A549 (cell line): Measurements from ENCODE around the gene AMOT. TPM values are rescaled to one million over a fixed set of nuclear protein-coding genes. Genes with fewer than 3 reads are reported as not detected.

Experiments
- ATAC-seq, 2 experiments: fragments of 200-7000 bp in 1 of 2; fragments of >200 bp in 1 of 2; cut with Nextera tagmentation in 1 of 2; cut with Tn5 transposase in 1 of 2; 3 replicates each; pipeline versions ENCODE4 v1.8.0 to v1.9.1; 2018 to 2020; ENCODE audit warnings: mild to moderate bottlenecking in 1 of 2, moderate library complexity in 1 of 2
- CTCF ChIA-PET: fragments of 300-600 bp; sonication (Branson Sonifier 250); formaldehyde crosslinking; extraction: SDS; loops from one replicate; lab custom pipeline; 2021; ENCODE audit warnings: antibody characterized with exemption, inconsistent platforms; lab: Yijun Ruan, JAX
- POLR2A ChIA-PET: fragments of 350-600 bp; formaldehyde crosslinking; extraction: SDS; loops from one replicate; lab custom pipeline; 2021; ENCODE audit warnings: antibody characterized with exemption, inconsistent platforms; lab: Yijun Ruan, JAX
- DNase-seq, 2 experiments: peaks; one replicate each; pipeline versions ENCODE4 v3.0.0 to v3.0.0-alpha.2; 2011 to 2016; ENCODE audit warnings: low read depth in 1 of 2, low spot score in 1 of 2
- FAIRE-seq: peaks from 2 replicates; lab custom pipeline; 2011; peaks lifted over from hg19 to GRCh38; lab: Jason Lieb, UNC
- H3K27ac ChIP-seq, 2 experiments: fragments of >200 bp; sonication (Bioruptor Twin); formaldehyde crosslinking; 3 replicates each; pipeline ENCODE4 v1.5.1; 2016 to 2017
- H3K4me1 ChIP-seq: fragments of >200 bp; sonication (Bioruptor Twin); formaldehyde crosslinking; 3 replicates; pipeline ENCODE4 v1.6.1; 2016
- H3K4me2 ChIP-seq: fragments of >200 bp; sonication (Bioruptor Twin); formaldehyde crosslinking; 3 replicates; pipeline ENCODE4 v1.6.1; 2016
- H3K4me3 ChIP-seq: fragments of >200 bp; sonication (Bioruptor Twin); formaldehyde crosslinking; 3 replicates; pipeline ENCODE4 v1.5.1; 2016
- H3K9me3 ChIP-seq: fragments of >200 bp; sonication (Bioruptor Twin); formaldehyde crosslinking; 3 replicates; pipeline ENCODE4 v1.6.1; 2016
- BCL3 ChIP-seq: fragments of >200 bp; sonication (Bioruptor Twin); formaldehyde crosslinking; IDR thresholded peaks from 3 replicates; pipeline ENCODE4 v1.6.1; 2016
- BHLHE40 ChIP-seq: IDR thresholded peaks from 2 replicates; pipeline ENCODE4 v1.6.1; 2012; ENCODE audit warnings: low read depth, low read length, inconsistent platforms
- CBX2 ChIP-seq: fragments of 200-600 bp; sonication (generic); IDR thresholded peaks from 2 replicates; pipeline ENCODE4 v1.6.1; 2016; ENCODE audit warnings: low read depth, mild to moderate bottlenecking, borderline replicate concordance
- CHD2 ChIP-seq: fragments of 150-350 bp; IDR thresholded peaks from 2 replicates; pipeline ENCODE4 v1.6.1; 2014; ENCODE audit warnings: low read length; ENCODE audit not compliant: partially characterized antibody
- EHMT2 ChIP-seq: fragments of 200-600 bp; sonication (generic); IDR thresholded peaks from 2 replicates; pipeline ENCODE4 v1.6.1; 2016; ENCODE audit warnings: antibody characterized with exemption, low read depth, mild to moderate bottlenecking, moderate library complexity
- EP300 ChIP-seq, 2 experiments: fragments of >200 bp; sonication (Bioruptor Twin); formaldehyde crosslinking; IDR thresholded peaks; 2 replicates in 1 of 2; 3 replicates in 1 of 2; pipeline ENCODE4 v1.6.1; 2016 to 2017
- ESRRA ChIP-seq: fragments of 150-350 bp; IDR thresholded peaks from 2 replicates; pipeline ENCODE4 v1.6.1; 2014; ENCODE audit warnings: mild to moderate bottlenecking, low read length, borderline replicate concordance
- FOSL2 ChIP-seq, 2 experiments: fragments of 450-650 bp in 1 of 2; fragments of >200 bp in 1 of 2; sonication (Bioruptor Twin) in 1 of 2; formaldehyde crosslinking; IDR thresholded peaks; 2 replicates each; pipeline versions ENCODE4 v1.5.0 to v1.6.1; 2016 to 2020; ENCODE audit warnings: mild to moderate bottlenecking in 1 of 2, moderate library complexity in 1 of 2
- GATA3 ChIP-seq: IDR thresholded peaks from 2 replicates; pipeline ENCODE4 v1.6.1; 2012; ENCODE audit warnings: borderline replicate concordance
- HOXB5 ChIP-seq: fragments of 250-450 bp; sonication (Bioruptor Pico); IDR thresholded peaks from 2 replicates; pipeline ENCODE4 v1.5.0; 2020; ENCODE audit warnings: mild to moderate bottlenecking, moderate library complexity
- KDM1A ChIP-seq: fragments of 200-600 bp; sonication (generic); IDR thresholded peaks from 2 replicates; pipeline ENCODE4 v1.6.1; 2016; ENCODE audit warnings: low read depth, mild to moderate bottlenecking
- KDM5A ChIP-seq: fragments of 200-600 bp; sonication (generic); IDR thresholded peaks from 2 replicates; pipeline ENCODE4 v1.6.1; 2016; ENCODE audit warnings: antibody characterized with exemption, mild to moderate bottlenecking
- MAFK ChIP-seq: fragments of 450-650 bp; IDR thresholded peaks from 2 replicates; pipeline ENCODE4 v1.6.1; 2014; ENCODE audit not compliant: partially characterized antibody
- MAZ ChIP-seq: fragments of 150-350 bp; IDR thresholded peaks from 2 replicates; pipeline ENCODE4 v1.6.1; 2014; ENCODE audit warnings: antibody characterized with exemption, low read depth, low read length, borderline replicate concordance
- NFE2L2 ChIP-seq: fragments of 150-350 bp; conservative IDR thresholded peaks from 2 replicates; pipeline ENCODE4 v1.6.1; 2014; ENCODE audit warnings: low read length
- NPAS2 ChIP-seq: fragments of 250-450 bp; sonication (Bioruptor Pico); IDR thresholded peaks from 2 replicates; pipeline ENCODE4 v1.8.0; 2022; ENCODE audit warnings: mild to moderate bottlenecking, moderate library complexity, borderline replicate concordance
- NR3C1 ChIP-seq: fragments of >200 bp; sonication (Bioruptor Twin); formaldehyde crosslinking; IDR thresholded peaks from 3 replicates; pipeline ENCODE4 v1.6.1; 2017
- PHF8 ChIP-seq: fragments of 200-600 bp; sonication (generic); IDR thresholded peaks from 2 replicates; pipeline ENCODE4 v1.6.1; 2016; ENCODE audit warnings: low read depth, mild to moderate bottlenecking, antibody characterized with exemption, moderate library complexity, borderline replicate concordance
- RARB ChIP-seq: fragments of 250-450 bp; sonication (Bioruptor Pico); IDR thresholded peaks from 2 replicates; pipeline ENCODE4 v1.8.0; 2021; ENCODE audit warnings: mild to moderate bottlenecking, moderate library complexity
- RNF2 ChIP-seq: fragments of 200-600 bp; sonication (generic); IDR thresholded peaks from 2 replicates; pipeline ENCODE4 v1.6.1; 2016; ENCODE audit warnings: low read depth, mild to moderate bottlenecking, antibody characterized with exemption, moderate library complexity, borderline replicate concordance
- SMC3 ChIP-seq: fragments of >200 bp; sonication (Bioruptor Twin); formaldehyde crosslinking; IDR thresholded peaks from 3 replicates; pipeline ENCODE4 v1.6.1; 2018; ENCODE audit warnings: inconsistent platforms
- TFCP2L1 ChIP-seq: fragments of 250-450 bp; sonication (Bioruptor Pico); IDR thresholded peaks from 2 replicates; pipeline ENCODE4 v1.5.0; 2021; ENCODE audit warnings: mild to moderate bottlenecking
- TP53 ChIP-seq: fragments of 250-450 bp; sonication (Bioruptor Pico); IDR thresholded peaks from 2 replicates; pipeline ENCODE4 v1.5.0; 2021; ENCODE audit warnings: mild to moderate bottlenecking, moderate library complexity
- ZC3H11A ChIP-seq: fragments of 450-650 bp; IDR thresholded peaks from 2 replicates; pipeline ENCODE4 v1.6.1; 2014; ENCODE audit warnings: antibody characterized with exemption, mild to moderate bottlenecking
- ZNF302 ChIP-seq: fragments of 250-450 bp; sonication (Bioruptor Pico); IDR thresholded peaks from 2 replicates; pipeline ENCODE4 v1.9.0; 2021; ENCODE audit warnings: inconsistent platforms, mild to moderate bottlenecking, moderate library complexity
- ZSCAN20 ChIP-seq: fragments of 250-450 bp; sonication (Bioruptor Pico); IDR thresholded peaks from 2 replicates; pipeline ENCODE4 v1.8.0; 2022; ENCODE audit warnings: mild to moderate bottlenecking, moderate library complexity
- WGBS: methylation state at CpG from one replicate; pipeline ENCODE4 v1.1.6; 2017; ENCODE audit errors: missing lambda C conversion rate; 5-methylcytosine and 5-hydroxymethylcytosine counted together
- polyA plus RNA-seq, 4 experiments: library from polyadenylated mRNA; depleted of rRNA in 3 of 4; stranded (reverse); fragments of >200 nt; fragmentation: RNase III in 1 of 4; extraction: RNeasy Plus Mini Kit Qiagen cat#74134 plus additional on column Dnase treatment in 1 of 4; gene quantifications; 2 replicates in 3 of 4; 3 replicates in 1 of 4; pipeline ENCODE4 v1.2.3, GENCODE V29; 2011 to 2017
- TF ChIP-seq, protein P1 (sequence below): IDR thresholded peaks from 2 replicates; pipeline ENCODE4 v1.6.1; 2012
- TF ChIP-seq, protein P2 (sequence below): fragments of >200 bp; sonication (Bioruptor Twin); formaldehyde crosslinking; IDR thresholded peaks from 2 replicates; pipeline ENCODE4 v1.6.1; 2016
- TF ChIP-seq, protein P3 (sequence below): fragments of >200 bp; sonication (Bioruptor Twin); formaldehyde crosslinking; IDR thresholded peaks from 3 replicates; pipeline ENCODE4 v1.5.1; 2016
- TF ChIP-seq, protein P4 (sequence below): fragments of 150-350 bp; IDR thresholded peaks from 2 replicates; pipeline ENCODE4 v1.6.1; 2014; ENCODE audit warnings: low read depth, mild to moderate bottlenecking, low read length

AMOT gene
- polyA plus RNA-seq, 2 of the 4 experiments (the other 2 are of a cell fraction): 0.03 to 0.05 TPM

- FAIRE-seq: peak; percentile 39
Measured at GRCh38 chrX:112738347-112739033, 102.1 kb downstream of the AMOT start.

GRCh38 chrX:112736310-112736709, 104.3 kb downstream of the AMOT start:
- ChIA-PET POLR2A (no interaction called here), CTCF (no interaction called here)
- FAIRE-seq: no peak
- H3K4me1 ChIP-seq: no peaks in the 10 kb centered on the region
- no peak overlapping the region for H3K27ac ChIP-seq
- no peak overlapping the region for H3K4me2 ChIP-seq
- WGBS: 4% methylated on average over 3 of the region's 3 CpGs
- no peak for DNase-seq
- TF ChIP-seq FOSL2 (IDR thresholded peaks at IDR 0.05) (no peak), FOSL2 (CRISPR knock-in tag; IDR thresholded peaks at IDR 0.05) (no peak), TFCP2L1 (CRISPR knock-in tag) (no peak)
- no peak for ATAC-seq
- H3K9me3 ChIP-seq: no peaks in the 10 kb centered on the region
- no peak overlapping the region for H3K4me3 ChIP-seq

More at GRCh38 chrX:112738347-112739033, 102.1 kb downstream of the AMOT start:
- DNase-seq (no peak), ATAC-seq (no peak)
- TF ChIP-seq ZSCAN20 (CRISPR knock-in tag) (no peak), KDM5A (no peak), PHF8 (no peak), ZNF302 (CRISPR knock-in tag) (no peak), CBX2 (no peak), BCL3 (no peak), RNF2 (no peak), KDM1A (no peak), EP300 (IDR thresholded peaks at IDR 0.05) (no peak), ESRRA (no peak), MAFK (no peak), GATA3 (no peak), NPAS2 (CRISPR knock-in tag) (no peak), RARB (CRISPR knock-in tag) (no peak), NFE2L2 (no peak), CHD2 (no peak), ZC3H11A (no peak)
- TF ChIP-seq, protein P1, sequence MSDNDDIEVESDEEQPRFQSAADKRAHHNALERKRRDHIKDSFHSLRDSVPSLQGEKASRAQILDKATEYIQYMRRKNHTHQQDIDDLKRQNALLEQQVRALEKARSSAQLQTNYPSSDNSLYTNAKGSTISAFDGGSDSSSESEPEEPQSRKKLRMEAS: no peak
- TF ChIP-seq, protein P2, sequence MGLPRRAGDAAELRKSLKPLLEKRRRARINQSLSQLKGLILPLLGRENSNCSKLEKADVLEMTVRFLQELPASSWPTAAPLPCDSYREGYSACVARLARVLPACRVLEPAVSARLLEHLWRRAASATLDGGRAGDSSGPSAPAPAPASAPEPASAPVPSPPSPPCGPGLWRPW: no peak
- ChIA-PET CTCF (no interaction called here), POLR2A (no interaction called here)
- Histone ChIP-seq H3K4me3 (no peak overlapping the region), H3K4me2 (no peak overlapping the region), H3K4me1 (no peaks in the 10 kb centered on the region), H3K9me3 (no peaks in the 10 kb centered on the region), H3K27ac (no peak overlapping the region)
- 26% methylated on average over 5 of the region's 5 CpGs for WGBS

- no peak overlapping the region for H3K4me3 ChIP-seq
- 25% methylated on average over 2 of the region's 2 CpGs for WGBS
- FAIRE-seq (peak; percentile 32), DNase-seq (no peak), ATAC-seq (no peak)
- no peak overlapping the region for H3K4me2 ChIP-seq
- ChIA-PET CTCF (no interaction called here), POLR2A (no interaction called here)
- H3K27ac ChIP-seq: no peak overlapping the region
- no peaks in the 10 kb centered on the region for H3K9me3 ChIP-seq
- no peaks in the 10 kb centered on the region for H3K4me1 ChIP-seq
- TF ChIP-seq TFCP2L1 (CRISPR knock-in tag) (no peak), RARB (CRISPR knock-in tag) (no peak), SMC3 (no peak), HOXB5 (CRISPR knock-in tag) (no peak), NR3C1 (no peak), TP53 (no peak), BCL3 (no peak), ZNF302 (CRISPR knock-in tag) (no peak), EHMT2 (no peak), BHLHE40 (no peak), MAZ (no peak)
- TF ChIP-seq, protein P3, sequence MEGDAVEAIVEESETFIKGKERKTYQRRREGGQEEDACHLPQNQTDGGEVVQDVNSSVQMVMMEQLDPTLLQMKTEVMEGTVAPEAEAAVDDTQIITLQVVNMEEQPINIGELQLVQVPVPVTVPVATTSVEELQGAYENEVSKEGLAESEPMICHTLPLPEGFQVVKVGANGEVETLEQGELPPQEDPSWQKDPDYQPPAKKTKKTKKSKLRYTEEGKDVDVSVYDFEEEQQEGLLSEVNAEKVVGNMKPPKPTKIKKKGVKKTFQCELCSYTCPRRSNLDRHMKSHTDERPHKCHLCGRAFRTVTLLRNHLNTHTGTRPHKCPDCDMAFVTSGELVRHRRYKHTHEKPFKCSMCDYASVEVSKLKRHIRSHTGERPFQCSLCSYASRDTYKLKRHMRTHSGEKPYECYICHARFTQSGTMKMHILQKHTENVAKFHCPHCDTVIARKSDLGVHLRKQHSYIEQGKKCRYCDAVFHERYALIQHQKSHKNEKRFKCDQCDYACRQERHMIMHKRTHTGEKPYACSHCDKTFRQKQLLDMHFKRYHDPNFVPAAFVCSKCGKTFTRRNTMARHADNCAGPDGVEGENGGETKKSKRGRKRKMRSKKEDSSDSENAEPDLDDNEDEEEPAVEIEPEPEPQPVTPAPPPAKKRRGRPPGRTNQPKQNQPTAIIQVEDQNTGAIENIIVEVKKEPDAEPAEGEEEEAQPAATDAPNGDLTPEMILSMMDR: no peak
- TF ChIP-seq, protein P4, sequence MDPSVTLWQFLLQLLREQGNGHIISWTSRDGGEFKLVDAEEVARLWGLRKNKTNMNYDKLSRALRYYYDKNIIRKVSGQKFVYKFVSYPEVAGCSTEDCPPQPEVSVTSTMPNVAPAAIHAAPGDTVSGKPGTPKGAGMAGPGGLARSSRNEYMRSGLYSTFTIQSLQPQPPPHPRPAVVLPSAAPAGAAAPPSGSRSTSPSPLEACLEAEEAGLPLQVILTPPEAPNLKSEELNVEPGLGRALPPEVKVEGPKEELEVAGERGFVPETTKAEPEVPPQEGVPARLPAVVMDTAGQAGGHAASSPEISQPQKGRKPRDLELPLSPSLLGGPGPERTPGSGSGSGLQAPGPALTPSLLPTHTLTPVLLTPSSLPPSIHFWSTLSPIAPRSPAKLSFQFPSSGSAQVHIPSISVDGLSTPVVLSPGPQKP: no peak
- TF ChIP-seq, protein P1: no peak
Measured at GRCh38 chrX:112735147-112735546, 105.5 kb downstream of the AMOT start.
